NOMO-1 treated with DMSO at 0.1 percent for 48 hours (cell line): ENCODE results near the gene IL4R.

Source experiments
- DNase-seq: peaks from one replicate; lab custom pipeline; 2025; ENCODE audit not compliant: unreplicated experiment; lab: John Stamatoyannopoulos, UW

The IL4R gene

GRCh38 chr16:27353853-27354252 lies 40.1 kb downstream of the IL4R start:
- DNase-seq, result no peak

GRCh38 chr16:27355610-27356009 lies 41.8 kb downstream of the IL4R start:
- peak; percentile 38 for DNase-seq

GRCh38 chr16:27356794-27357193 lies 43.0 kb downstream of the IL4R start:
- no peak for DNase-seq

GRCh38 chr16:27359051-27359450 lies 45.3 kb downstream of the IL4R start:
- no peak for DNase-seq

- no peak for DNase-seq
Observed at GRCh38 chr16:27359615-27360014, 45.8 kb downstream of the IL4R start.

- DNase-seq, result no peak
Observed at GRCh38 chr16:27361987-27362386, 48.2 kb downstream of the IL4R start.

GRCh38 chr16:27362570-27363245 lies 48.9 kb downstream of the IL4R start:
- DNase-seq, result no peak

GRCh38 chr16:27363246-27363632 lies 49.5 kb downstream of the IL4R start:
- DNase-seq, result no peak

- DNase-seq, result no peak
Observed at GRCh38 chr16:27363797-27364196, 50.0 kb downstream of the IL4R start.

- no peak for DNase-seq
Observed at GRCh38 chr16:27364493-27365141, 50.8 kb downstream of the IL4R start.

GRCh38 chr16:27365142-27366089 lies 51.6 kb downstream of the IL4R start:
- no peak for DNase-seq

- no peak for DNase-seq
Observed at GRCh38 chr16:27366687-27367460, 53.1 kb downstream of the IL4R start.

- DNase-seq, result peak; percentile 65
Observed at GRCh38 chr16:27367461-27368357, 53.9 kb downstream of the IL4R start.

GRCh38 chr16:27368358-27368722 lies 54.6 kb downstream of the IL4R start:
- DNase-seq, result no peak

- no peak for DNase-seq
Observed at GRCh38 chr16:27369806-27370205, 56.0 kb downstream of the IL4R start.

- no peak for DNase-seq
Observed at GRCh38 chr16:27370318-27370717, 56.5 kb downstream of the IL4R start.

- DNase-seq, result no peak
Observed at GRCh38 chr16:27373312-27373711, 59.5 kb downstream of the IL4R start.

GRCh38 chr16:27374221-27374803 lies 60.5 kb downstream of the IL4R start:
- DNase-seq, result peak; percentile 77

- DNase-seq, result peak; percentile 74
Observed at GRCh38 chr16:27374804-27375425, 61.1 kb downstream of the IL4R start.
